GM12801 (cell line): ENCODE results near the gene MANBA.

Source experiments
- TF ChIP-seq, protein P1 (sequence below): IDR thresholded peaks from one replicate; pipeline ENCODE4 v1.5.1; 2011; ENCODE audit warnings: control low read depth; ENCODE audit not compliant: insufficient read length; ENCODE audit errors: extremely low read depth

The MANBA gene

DNA sequence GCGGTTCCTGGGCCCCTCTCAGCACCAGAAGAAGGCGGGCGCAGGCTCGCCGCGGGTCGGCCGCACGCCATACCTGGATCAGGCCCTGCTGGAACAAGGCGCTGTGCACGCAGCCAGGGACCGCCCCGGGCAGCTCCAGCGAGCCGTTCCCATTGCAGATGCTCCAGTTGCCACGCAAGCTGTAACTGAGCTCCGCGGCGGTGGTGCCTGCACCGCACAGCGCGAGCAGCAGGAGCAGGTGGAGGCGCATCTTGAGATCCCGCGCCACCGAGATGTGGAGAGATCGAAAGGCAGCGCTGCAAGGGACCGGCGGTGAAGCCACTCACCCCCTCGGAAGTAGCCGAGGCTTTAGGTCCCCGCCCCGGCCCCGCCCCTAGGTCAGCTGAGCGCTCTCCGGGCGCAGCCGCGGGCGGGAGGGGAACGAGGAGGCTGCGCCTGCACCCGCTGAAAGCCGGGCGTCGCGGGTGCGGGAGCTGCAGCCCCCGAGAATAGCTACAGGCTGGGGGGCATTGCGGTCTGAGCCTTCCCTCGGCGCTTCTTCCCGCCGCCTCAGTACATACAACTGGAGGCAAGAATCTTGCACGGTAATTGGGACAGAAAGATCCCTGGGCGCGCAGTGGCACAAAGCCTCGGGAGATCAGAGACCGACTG lies at the start of gene MANBA:
Gene MANBA (minus strand): TSS at position 324 of the 651 bp plus-strand sequence. CDS start 74 bp downstream, at position 250.
- TF ChIP-seq, protein P1, sequence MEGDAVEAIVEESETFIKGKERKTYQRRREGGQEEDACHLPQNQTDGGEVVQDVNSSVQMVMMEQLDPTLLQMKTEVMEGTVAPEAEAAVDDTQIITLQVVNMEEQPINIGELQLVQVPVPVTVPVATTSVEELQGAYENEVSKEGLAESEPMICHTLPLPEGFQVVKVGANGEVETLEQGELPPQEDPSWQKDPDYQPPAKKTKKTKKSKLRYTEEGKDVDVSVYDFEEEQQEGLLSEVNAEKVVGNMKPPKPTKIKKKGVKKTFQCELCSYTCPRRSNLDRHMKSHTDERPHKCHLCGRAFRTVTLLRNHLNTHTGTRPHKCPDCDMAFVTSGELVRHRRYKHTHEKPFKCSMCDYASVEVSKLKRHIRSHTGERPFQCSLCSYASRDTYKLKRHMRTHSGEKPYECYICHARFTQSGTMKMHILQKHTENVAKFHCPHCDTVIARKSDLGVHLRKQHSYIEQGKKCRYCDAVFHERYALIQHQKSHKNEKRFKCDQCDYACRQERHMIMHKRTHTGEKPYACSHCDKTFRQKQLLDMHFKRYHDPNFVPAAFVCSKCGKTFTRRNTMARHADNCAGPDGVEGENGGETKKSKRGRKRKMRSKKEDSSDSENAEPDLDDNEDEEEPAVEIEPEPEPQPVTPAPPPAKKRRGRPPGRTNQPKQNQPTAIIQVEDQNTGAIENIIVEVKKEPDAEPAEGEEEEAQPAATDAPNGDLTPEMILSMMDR, result no peak

DNA sequence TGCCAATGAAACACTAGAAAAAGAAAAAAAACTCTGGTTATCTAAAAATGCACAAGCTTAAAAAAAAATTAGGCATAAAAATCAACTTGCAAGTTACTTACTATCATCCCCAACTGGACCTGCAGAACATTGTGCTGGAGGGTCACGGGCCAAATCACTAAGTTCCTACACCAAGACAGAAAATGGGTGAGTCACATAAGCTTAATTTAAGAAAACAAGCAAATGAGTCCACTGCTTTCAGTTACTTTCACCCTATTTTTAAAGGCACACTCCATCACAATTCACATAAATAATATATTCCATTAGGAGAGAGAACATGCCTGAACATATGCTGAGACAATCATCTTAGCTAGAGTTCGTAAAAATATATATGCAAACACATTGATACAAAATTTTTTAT lies 48.9 kb upstream of the MANBA start:
- TF ChIP-seq, protein P1, result no peak

DNA sequence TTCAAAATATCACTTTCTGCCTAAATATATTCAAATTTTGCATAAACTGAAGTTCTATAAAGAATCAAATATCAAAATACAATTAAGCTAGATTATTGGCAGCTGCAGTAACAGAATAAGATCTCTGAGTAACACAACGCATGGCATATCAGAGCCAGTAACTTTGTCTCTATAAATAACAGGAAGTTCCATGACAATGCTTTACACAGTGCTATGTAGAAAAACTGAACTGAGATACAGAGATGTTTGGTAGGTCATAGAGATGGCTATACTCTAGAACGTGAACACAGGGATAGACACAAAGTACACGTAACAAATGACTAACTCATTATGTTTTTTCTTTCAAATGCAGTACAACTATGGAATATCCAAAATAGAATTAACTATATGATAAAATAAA lies 48.4 kb upstream of the MANBA start:
- TF ChIP-seq, protein P1, result no peak

DNA sequence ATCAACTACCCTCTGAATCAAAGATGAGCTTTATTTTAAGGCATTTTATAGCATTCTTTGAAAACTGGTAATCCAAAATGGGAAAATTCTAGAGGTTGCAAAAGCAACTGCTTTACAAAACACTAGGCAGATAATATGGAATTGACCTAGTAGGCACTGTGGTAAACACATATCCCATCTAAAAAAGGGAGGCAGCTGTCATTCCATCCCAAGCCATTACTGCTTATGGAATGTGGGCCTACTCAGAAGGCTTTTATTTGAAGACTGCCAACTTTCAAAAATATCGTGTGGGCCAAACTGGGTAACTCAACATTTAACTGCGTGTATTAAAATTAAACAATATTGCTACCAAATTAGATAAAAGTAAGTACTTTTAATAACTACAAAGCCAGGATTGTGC lies 47.2 kb upstream of the MANBA start:
- TF ChIP-seq, protein P1, result no peak

DNA sequence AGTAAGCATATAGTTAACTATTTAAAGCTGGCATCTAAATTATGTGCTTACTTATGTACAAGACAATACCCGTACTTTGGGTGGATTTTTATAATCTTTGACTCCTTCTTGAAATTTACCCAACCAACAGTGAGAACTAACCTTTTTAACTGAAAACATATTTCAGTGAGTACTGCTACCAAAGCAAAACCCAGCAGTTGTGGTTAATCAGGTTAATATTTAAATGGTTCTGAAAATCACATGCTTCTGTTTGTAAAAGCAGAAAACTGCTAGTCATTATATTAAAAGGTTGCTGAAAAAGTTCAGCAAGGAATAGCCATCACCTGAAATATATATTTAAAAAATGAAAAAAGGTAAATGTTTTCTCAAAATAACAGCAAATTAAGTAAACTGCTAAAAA lies 46.6 kb upstream of the MANBA start:
- TF ChIP-seq, protein P1, result no peak

DNA sequence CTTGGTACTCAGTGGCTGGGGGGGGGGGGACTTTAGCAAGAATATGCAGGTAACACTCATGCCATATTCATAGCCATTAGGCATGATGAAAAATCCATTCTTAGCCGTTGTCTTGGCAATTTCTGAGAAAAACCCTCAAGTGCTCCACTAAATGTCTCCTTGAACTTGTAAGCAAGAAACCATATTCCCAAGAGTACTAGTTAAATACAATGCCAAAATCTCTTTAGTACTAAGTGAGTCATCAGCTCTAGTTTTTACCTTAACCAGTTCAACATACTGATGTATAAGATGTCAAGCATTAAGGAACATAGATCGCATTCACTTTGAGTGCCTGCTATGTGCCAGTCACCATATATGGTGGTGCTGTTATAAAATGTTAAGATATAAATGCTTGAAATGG lies 39.0 kb upstream of the MANBA start:
- TF ChIP-seq, protein P1, result no peak

DNA sequence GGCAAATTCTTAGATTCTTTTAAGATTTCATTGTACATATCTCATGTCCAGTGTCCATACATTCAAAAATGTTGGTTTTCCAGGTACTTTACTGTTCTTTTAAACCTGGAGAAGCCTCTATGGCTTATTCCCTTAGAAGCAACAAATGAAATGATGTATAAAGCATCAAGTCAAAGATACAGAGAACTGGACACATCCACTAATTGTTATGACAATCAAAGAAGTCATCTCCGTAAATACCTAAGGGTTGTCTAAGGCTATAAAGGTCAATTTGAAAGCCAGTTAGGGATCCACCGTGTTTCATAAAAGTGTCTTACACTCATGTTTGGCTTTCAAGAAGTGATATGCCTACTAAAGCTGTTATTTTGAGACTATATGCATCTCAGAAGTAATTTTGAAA lies 34.2 kb upstream of the MANBA start:
- TF ChIP-seq, protein P1, result no peak

DNA sequence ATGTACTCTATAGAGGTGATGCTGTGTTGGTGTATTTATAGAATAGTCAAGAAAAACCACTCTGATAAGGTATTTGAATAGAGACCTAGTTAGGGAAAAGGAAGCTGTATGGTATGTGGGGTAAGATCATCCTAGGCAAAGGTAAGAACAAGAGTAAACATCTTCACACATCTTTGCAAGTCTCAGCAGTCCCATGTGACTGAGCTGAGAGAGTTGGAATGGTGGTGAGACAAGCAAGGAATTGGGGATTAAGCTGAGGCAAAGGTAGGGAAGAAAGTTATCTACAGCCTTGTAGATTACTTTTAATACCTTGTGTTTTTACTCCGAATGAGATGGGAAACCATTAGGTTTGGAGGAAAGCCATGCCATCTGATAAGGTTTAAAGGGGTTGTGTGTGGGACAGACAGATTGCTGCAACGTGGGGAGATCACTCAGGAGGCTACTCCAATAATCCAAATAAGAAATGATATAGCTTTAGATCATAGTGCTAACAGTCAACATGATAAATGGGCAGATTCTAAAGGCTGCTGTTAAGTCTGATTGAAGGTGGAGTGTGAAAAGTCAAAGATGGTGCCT lies 31.7 kb upstream of the MANBA start:
- TF ChIP-seq, protein P1, result no peak
